Thyroid gland (tissue), 4 donors: ENCODE measurements around the gene HID1. TPM values are rescaled to one million over a fixed set of nuclear protein-coding genes. Genes with fewer than 3 reads are reported as not detected.

Source experiments
- DNase-seq, 2 donors: peaks; one replicate each; pipeline ENCODE4 v3.0.0-alpha.2; 2019
- H3K27ac ChIP-seq, 3 donors: fragments of 200-600 bp; sonication (generic); 1 replicate in 2 of 3; 2 replicates in 1 of 3; pipeline ENCODE4 v1.5.1; 2016 to 2019; ENCODE audit warnings: mild to moderate bottlenecking in 1 of 3, moderate library complexity in 1 of 3
- H3K27me3 ChIP-seq: fragments of 200-600 bp; sonication (generic); one replicate; pipeline ENCODE4 v1.5.1; 2019
- H3K36me3 ChIP-seq, 2 donors: fragments of 200-600 bp; sonication (generic); one replicate each; pipeline ENCODE4 v1.5.1; 2016 to 2019
- H3K4me1 ChIP-seq, 2 donors: fragments of 200-600 bp; sonication (generic); one replicate each; pipeline ENCODE4 v1.5.1; 2017 to 2019
- H3K4me3 ChIP-seq, 3 donors: fragments of 200-600 bp; sonication (generic); replicated peaks in 1 of 3; 1 replicate in 2 of 3; 2 replicates in 1 of 3; pipeline ENCODE4 v1.5.1; 2016; ENCODE audit warnings: mild to moderate bottlenecking in 1 of 3
- H3K9me3 ChIP-seq: fragments of 200-600 bp; sonication (generic); one replicate; pipeline ENCODE4 v1.5.1; 2017
- CTCF ChIP-seq, 6 experiments: fragments of 200-600 bp in 3 of 6; fragments of 450-650 bp in 3 of 6; sonication (generic) in 3 of 6; IDR thresholded peaks; one replicate each; pipeline ENCODE4 v1.5.1; 2016 to 2019; ENCODE audit warnings: antibody characterized with exemption in 6 of 6, mild to moderate bottlenecking in 2 of 6, inconsistent platforms in 1 of 6, moderate library complexity in 1 of 6
- POLR2A ChIP-seq, 2 donors: fragments of 450-650 bp; IDR thresholded peaks; one replicate each; pipeline ENCODE4 v1.6.1; 2017; ENCODE audit warnings: antibody characterized with exemption in 2 of 2, mild to moderate bottlenecking in 2 of 2, moderate library complexity in 1 of 2
- WGBS, 2 donors: methylation state at CpG; one replicate each; pipeline ENCODE4 v1.1.5; 2017; 5-methylcytosine and 5-hydroxymethylcytosine counted together
- intact Hi-C: fragments of 100-400 bp; cut with DNase I; formaldehyde crosslinking; loops from one replicate; pipeline ENCODE4 v1.15.1; 2023
- total RNA-seq, 4 donors: library from RNA; depleted of rRNA; stranded (reverse); fragments of >200 nt; gene quantifications; one replicate each; pipeline ENCODE4 v1.2.3, GENCODE V29; 2016

HID1 gene
- total RNA-seq, 4 donors from 2014 or later: 19.4 to 27.4 (median 21.3) TPM

GRCh38 chr17:74930535-74931036 lies 42.0 kb downstream of the HID1 start:
- DNase-seq: no peak
- Histone ChIP-seq H3K4me1 (peaks cover under 1 to 2% of the 10 kb centered on the region in 2 donors), H3K27me3 (peaks cover 7% of the 10 kb centered on the region), H3K4me3 (no peak overlapping the region), H3K36me3 (no peaks in the 10 kb centered on the region), H3K9me3 (no peaks in the 10 kb centered on the region), H3K27ac (no peak overlapping the region)
- TF ChIP-seq POLR2A (IDR thresholded peaks at IDR 0.05) (no peak), CTCF (IDR thresholded peaks at IDR 0.05) (no peak)
- intact Hi-C loops: no loop called here
- 86 to 93% methylated on average over 21 to 24 of the region's 24 CpGs for WGBS, 2 donors

GRCh38 chr17:74928786-74929185 lies 43.8 kb downstream of the HID1 start:
- Histone ChIP-seq H3K9me3 (no peaks in the 10 kb centered on the region), H3K27me3 (peaks cover 14% of the 10 kb centered on the region), H3K4me3 (no peak overlapping the region), H3K4me1 (peaks cover 2 to 10% of the 10 kb centered on the region in 2 donors), H3K36me3 (no peaks in the 10 kb centered on the region), H3K27ac (no peak overlapping the region)
- TF ChIP-seq CTCF (IDR thresholded peaks at IDR 0.05) (no peak), POLR2A (IDR thresholded peaks at IDR 0.05) (no peak)
- intact Hi-C loops: no loop called here
- DNase-seq: no peak
- WGBS, 2 donors: 71 to 78% methylated on average over 6 of the region's 6 CpGs

- Histone ChIP-seq H3K4me3 (no peak overlapping the region), H3K9me3 (no peaks in the 10 kb centered on the region), H3K4me1 (peaks cover 13 to 21% of the 10 kb centered on the region in 2 donors), H3K27me3 (peaks cover 21% of the 10 kb centered on the region), H3K36me3 (no peaks in the 10 kb centered on the region), H3K27ac (no peak overlapping the region)
- intact Hi-C loops: no loop called here
- no peak for TF ChIP-seq CTCF (IDR thresholded peaks at IDR 0.05)
- no peak for TF ChIP-seq POLR2A (IDR thresholded peaks at IDR 0.05)
- 63 to 67% methylated on average over 3 of the region's 3 CpGs for WGBS, 2 donors
- DNase-seq: no peak
These were observed 47.3 kb downstream of the HID1 start for GRCh38 chr17:74925242-74925641.

GRCh38 chr17:74924250-74924948 lies 48.2 kb downstream of the HID1 start, which contains the start of gene OTOP2:
TSS of gene OTOP2 (plus strand) at chr17:74924273. CDS start at chr17:74924633, 360 bp downstream.
- intact Hi-C loops: no loop called here
- peaks cover 13 to 21% of the 10 kb centered on the region in 2 donors for H3K4me1 ChIP-seq
- no peak for TF ChIP-seq POLR2A (IDR thresholded peaks at IDR 0.05)
- no peak for TF ChIP-seq CTCF (IDR thresholded peaks at IDR 0.05)
- peaks cover 21% of the 10 kb centered on the region for H3K27me3 ChIP-seq
- no peak for DNase-seq
- no peaks in the 10 kb centered on the region for H3K36me3 ChIP-seq
- 3 to 4% methylated on average over 29 to 30 of the region's 54 CpGs for WGBS, 2 donors
- no peaks in the 10 kb centered on the region for H3K9me3 ChIP-seq
- H3K4me3 ChIP-seq: peak within 1 kb of the TSS in 1 of 3 donors; percentile 21
- H3K27ac ChIP-seq: no peak within 1 kb of the TSS

- H3K27me3 ChIP-seq: peaks cover 21% of the 10 kb centered on the region
These were observed 48.9 kb downstream of the HID1 start for GRCh38 chr17:74923538-74924249.

More at GRCh38 chr17:74923538-74924249, 48.9 kb downstream of the HID1 start:
- intact Hi-C loops: no loop called here
- H3K4me1 ChIP-seq: peaks cover 13 to 21% of the 10 kb centered on the region in 2 donors
- WGBS, 2 donors: 3 to 5% methylated on average over 3 to 27 of the region's 59 CpGs
- no peaks in the 10 kb centered on the region for H3K36me3 ChIP-seq
- DNase-seq: peak; percentile 57 to 65
- H3K27ac ChIP-seq: no peak overlapping the region
- H3K9me3 ChIP-seq: no peaks in the 10 kb centered on the region
- no peak for TF ChIP-seq POLR2A (IDR thresholded peaks at IDR 0.05)
- TF ChIP-seq CTCF (IDR thresholded peaks at IDR 0.05): peak; percentile 21 to 85 (median 52)
- peak overlapping the region in 1 of 3 donors; percentile 21 for H3K4me3 ChIP-seq
